Hepatocyte (in vitro differentiated cells): ENCODE results near the gene ZMAT3.

Experiments
- CTCF ChIP-seq: fragments of 200-600 bp; sonication (generic); IDR thresholded peaks from 2 replicates; pipeline ENCODE4 v1.5.1; 2016; ENCODE audit warnings: antibody characterized with exemption, mild to moderate bottlenecking; ENCODE audit not compliant: poor library complexity
- EZH2phosphoT487 ChIP-seq: fragments of 200-600 bp; sonication (generic); IDR thresholded peaks from one replicate; pipeline ENCODE4 v1.6.1; 2018; ENCODE audit warnings: antibody characterized with exemption, mild to moderate bottlenecking, low read depth, moderate library complexity; ENCODE audit not compliant: unreplicated experiment, severe bottlenecking

- TF ChIP-seq CTCF (no peak), EZH2phosphoT487 (no peak)
These were observed 36.5 kb upstream of the ZMAT3 start for GRCh38 chr3:179108086-179108485.
